Measurements from ENCODE around the gene TARS3.

DNA sequence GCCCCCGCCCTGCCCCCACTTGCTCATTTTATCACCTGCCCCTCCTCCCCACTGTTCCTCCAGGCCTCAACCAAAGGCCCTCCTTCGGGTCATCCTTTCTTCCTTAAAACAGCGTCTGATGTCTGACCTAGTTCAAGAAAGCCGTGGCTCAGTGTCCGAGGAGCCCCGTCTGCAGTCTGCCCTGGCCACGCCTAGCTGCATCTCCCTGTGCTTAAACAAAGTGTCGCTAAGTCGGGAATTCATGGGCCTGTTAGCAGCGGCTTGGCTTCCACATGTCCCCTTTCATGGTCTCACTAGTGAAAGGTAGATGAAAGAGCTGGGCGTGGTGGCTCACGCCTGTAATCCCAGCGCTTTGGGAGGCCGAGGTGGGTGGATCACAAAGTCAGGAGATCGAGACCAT lies 113.3 kb downstream of the TARS3 start:
- no peak for TF ChIP-seq POLR2A (IDR thresholded peaks at IDR 0.05; ENCODE audit: low read length)
- TF ChIP-seq GATA1 (IDR thresholded peaks at IDR 0.05; ENCODE audit: low read depth, low read length): no peak
